Transverse colon (tissue), 4 donors: ENCODE measurements around the gene UVRAG.
"Not testable (repeated sequence)": the region's sequence is repeated elsewhere in the genome, so short reads cannot be mapped to it uniquely, and the experiment has no call there.

Experiments
- CTCF ChIP-seq, 5 experiments: fragments of 200-600 bp in 3 of 5; fragments of 450-650 bp in 2 of 5; sonication (generic) in 3 of 5; IDR thresholded peaks; 1 replicate in 2 of 5; 2 replicates in 3 of 5; pipeline ENCODE4 v1.5.1; 2016 to 2017; ENCODE audit warnings: antibody characterized with exemption in 5 of 5, inconsistent platforms in 3 of 5, mild to moderate bottlenecking in 2 of 5, moderate library complexity in 1 of 5
- POLR2A ChIP-seq: fragments of 450-650 bp; IDR thresholded peaks from one replicate; pipeline ENCODE4 v1.6.1; 2016; ENCODE audit warnings: antibody characterized with exemption, mild to moderate bottlenecking, moderate library complexity
- POLR2AphosphoS5 ChIP-seq, 3 donors: sonication (generic); formaldehyde crosslinking; IDR thresholded peaks; one replicate each; pipeline ENCODE4 v1.6.1; 2016; ENCODE audit warnings: antibody characterized with exemption in 3 of 3

GRCh38 chr11:75877931-75878330 lies 62.9 kb downstream of the UVRAG start:
- TF ChIP-seq CTCF (IDR thresholded peaks at IDR 0.05); POLR2A; POLR2AphosphoS5 (IDR thresholded peaks at IDR 0.05): not testable (repeated sequence)
